CD4-positive, alpha-beta T cell (primary cell): ENCODE results near the gene OR2L2. TPM values are rescaled to one million over a fixed set of nuclear protein-coding genes. Genes with fewer than 3 reads are reported as not detected.

Experiments
- total RNA-seq, 174 experiments: library from RNA in 2 of 174; stranded (reverse) in 2 of 174; gene quantifications; one replicate each; pipeline ENCODE4 v1.2.3 and lab custom pipeline; 2021 to 2026

The OR2L2 gene
- total RNA-seq, 2 experiments from 2014 or later, result 0.19 to 0.22 TPM

Other genes starting within 250 kb of the OR2L2 start
- not detected for gene OR14A16, start 206.0 kb upstream of the OR2L2 start, total RNA-seq
- not detected for gene OR11L1, start 188.2 kb upstream of the OR2L2 start, total RNA-seq
- gene TRIM58, start 172.9 kb upstream of the OR2L2 start, total RNA-seq, result under 1 TPM; 0.16 to 0.20 TPM
- gene OR2W3, start 134.5 kb upstream of the OR2L2 start, total RNA-seq, result 1 to 10 TPM; 1.3 to 1.5 TPM
- under 1 TPM in 1 of 2 experiments, not detected in 1; 0.25 TPM for gene OR2T8, start 109.8 kb upstream of the OR2L2 start, total RNA-seq
- not detected for gene OR2AJ1, start 105.2 kb upstream of the OR2L2 start, total RNA-seq
- under 1 TPM; 0.55 to 0.78 TPM for gene OR2L8, start 81.2 kb upstream of the OR2L2 start, total RNA-seq
- gene OR2AK2, start 64.8 kb upstream of the OR2L2 start, total RNA-seq, result under 1 TPM; 0.22 to 0.70 TPM
- gene OR2L5, start 16.4 kb upstream of the OR2L2 start, total RNA-seq, result not detected
- not detected for gene OR2L3, start 16.8 kb downstream of the OR2L2 start, total RNA-seq
- not detected for gene OR2L13, start 65.1 kb downstream of the OR2L2 start, total RNA-seq
- not detected for gene OR2M5, start 115.1 kb downstream of the OR2L2 start, total RNA-seq
- gene OR2M2, start 144.8 kb downstream of the OR2L2 start, total RNA-seq, result not detected
- gene OR2M3, start 167.2 kb downstream of the OR2L2 start, total RNA-seq, result not detected
- gene OR2M4, start 201.3 kb downstream of the OR2L2 start, total RNA-seq, result not detected
- under 1 TPM in 1 of 2 experiments, not detected in 1; 0.25 TPM for gene OR2T33, start 247.9 kb downstream of the OR2L2 start, total RNA-seq